Hepatocyte (in vitro differentiated cells): ENCODE results near the gene MEI4. TPM values are rescaled to one million over a fixed set of nuclear protein-coding genes. Genes with fewer than 3 reads are reported as not detected.

Experiments
- DNase-seq: peaks from one replicate; pipeline ENCODE4 v3.0.0-alpha.2; 2016; ENCODE audit warnings: low spot score
- H2AFZ ChIP-seq: fragments of 200-600 bp; sonication (generic); 2 replicates; pipeline ENCODE4 v1.6.0; 2016; ENCODE audit warnings: antibody characterized with exemption, mild to moderate bottlenecking
- H3K27ac ChIP-seq: fragments of 200-600 bp; sonication (generic); 2 replicates; pipeline ENCODE4 v1.5.1; 2016; ENCODE audit warnings: mild to moderate bottlenecking
- H3K27me3 ChIP-seq: fragments of 200-600 bp; sonication (generic); 2 replicates; pipeline ENCODE4 v1.6.1; 2016
- H3K36me3 ChIP-seq: fragments of 200-600 bp; sonication (generic); replicated peaks from 2 replicates; pipeline ENCODE4 v1.5.1; 2016; ENCODE audit warnings: low read depth; ENCODE audit not compliant: insufficient read depth
- H3K4me1 ChIP-seq: fragments of 200-600 bp; sonication (generic); 2 replicates; pipeline ENCODE4 v1.5.1; 2016; ENCODE audit warnings: mild to moderate bottlenecking, moderate library complexity; ENCODE audit not compliant: insufficient read depth
- H3K4me2 ChIP-seq: fragments of 200-600 bp; sonication (generic); 2 replicates; pipeline ENCODE4 v1.6.0; 2016
- H3K4me3 ChIP-seq: fragments of 200-600 bp; sonication (generic); 2 replicates; pipeline ENCODE4 v1.5.1; 2016; ENCODE audit warnings: mild to moderate bottlenecking
- H3K79me2 ChIP-seq: fragments of 200-600 bp; sonication (generic); 2 replicates; pipeline ENCODE4 v1.6.0; 2017; ENCODE audit warnings: mild to moderate bottlenecking
- H3K9me2 ChIP-seq: fragments of 200-600 bp; sonication (generic); replicated peaks from 2 replicates; pipeline ENCODE4 v1.6.0; 2017; ENCODE audit warnings: mild to moderate bottlenecking; ENCODE audit not compliant: insufficient read depth
- H3K9me3 ChIP-seq: fragments of 200-600 bp; sonication (generic); 2 replicates; pipeline ENCODE4 v1.5.1; 2016; ENCODE audit warnings: low read depth, mild to moderate bottlenecking
- H4K20me1 ChIP-seq: fragments of 200-600 bp; sonication (generic); 2 replicates; pipeline ENCODE4 v1.6.0; 2016; ENCODE audit warnings: mild to moderate bottlenecking; ENCODE audit not compliant: insufficient read depth, poor library complexity, severe bottlenecking
- CTCF ChIP-seq: fragments of 200-600 bp; sonication (generic); IDR thresholded peaks from 2 replicates; pipeline ENCODE4 v1.5.1; 2016; ENCODE audit warnings: antibody characterized with exemption, mild to moderate bottlenecking; ENCODE audit not compliant: poor library complexity
- EZH2 ChIP-seq: fragments of 200-600 bp; sonication (generic); IDR thresholded peaks from 2 replicates; pipeline ENCODE4 v1.6.1; 2016; ENCODE audit warnings: antibody characterized with exemption, mild to moderate bottlenecking, borderline replicate concordance
- EZH2phosphoT487 ChIP-seq: fragments of 200-600 bp; sonication (generic); IDR thresholded peaks from one replicate; pipeline ENCODE4 v1.6.1; 2018; ENCODE audit warnings: antibody characterized with exemption, mild to moderate bottlenecking, low read depth, moderate library complexity; ENCODE audit not compliant: unreplicated experiment, severe bottlenecking
- WGBS: methylation state at CpG from one replicate; pipeline ENCODE4 v1.1.6; 2016; ENCODE audit warnings: low lambda C conversion rate; ENCODE audit errors: missing lambda C conversion rate; 5-methylcytosine and 5-hydroxymethylcytosine counted together
- polyA plus RNA-seq: library from polyadenylated mRNA; unstranded; fragments of >200 nt; fragmentation: Nextera tagmentation; extraction: Ambion mirVana; gene quantifications from 2 replicates; pipeline ENCODE4 v1.2.1, GENCODE V29; 2016
- total RNA-seq: library from RNA; depleted of rRNA; stranded (reverse); fragments of >200 nt; gene quantifications from 2 replicates; pipeline ENCODE4 v1.2.3, GENCODE V29; 2014

MEI4 gene
- total and polyA plus RNA-seq, 2 experiments from 2014 or later: 0.27 TPM; not detected in 1

GRCh38 chr6:77834591-77834996 is 181.8 kb downstream of the MEI4 start:
- Histone ChIP-seq H2AFZ (no peak overlapping the region), H3K4me3 (no peak overlapping the region), H3K27me3 (no peaks in the 10 kb centered on the region), H3K4me2 (peak overlapping the region; percentile 39), H3K27ac (no peak overlapping the region), H3K9me3 (no peaks in the 10 kb centered on the region), H3K9me2 (no peaks in the 10 kb centered on the region), H3K4me1 (peaks cover 5% of the 10 kb centered on the region), H3K36me3 (no peaks in the 10 kb centered on the region), H4K20me1 (no peaks in the 10 kb centered on the region), H3K79me2 (no peaks in the 10 kb centered on the region)
- 36% methylated on average over 4 of the region's 4 CpGs for WGBS
- TF ChIP-seq EZH2phosphoT487: peak; percentile 42
- no peak for TF ChIP-seq CTCF
- DNase-seq: peak; percentile 58

GRCh38 chr6:77837034-77837784 is 184.4 kb downstream of the MEI4 start:
- H3K27me3 ChIP-seq: no peaks in the 10 kb centered on the region
- H4K20me1 ChIP-seq: no peaks in the 10 kb centered on the region
- 47% methylated on average over 3 of the region's 3 CpGs for WGBS
- H3K4me2 ChIP-seq: peak overlapping the region; percentile 2
- no peak for DNase-seq
- no peak overlapping the region for H3K4me3 ChIP-seq
- peaks cover 5% of the 10 kb centered on the region for H3K4me1 ChIP-seq
- no peak overlapping the region for H3K27ac ChIP-seq
- H2AFZ ChIP-seq: no peak overlapping the region
- H3K36me3 ChIP-seq: no peaks in the 10 kb centered on the region
- no peak for TF ChIP-seq EZH2phosphoT487
- TF ChIP-seq EZH2: no peak
- no peak for TF ChIP-seq CTCF
- no peaks in the 10 kb centered on the region for H3K79me2 ChIP-seq
- no peaks in the 10 kb centered on the region for H3K9me3 ChIP-seq
- H3K9me2 ChIP-seq: no peaks in the 10 kb centered on the region

- Histone ChIP-seq H3K36me3 (no peaks in the 10 kb centered on the region), H3K79me2 (no peaks in the 10 kb centered on the region), H2AFZ (no peak overlapping the region), H3K27ac (no peak overlapping the region), H3K27me3 (no peaks in the 10 kb centered on the region), H3K4me1 (peaks cover 5% of the 10 kb centered on the region), H3K4me3 (no peak overlapping the region), H4K20me1 (no peaks in the 10 kb centered on the region), H3K9me2 (no peaks in the 10 kb centered on the region), H3K9me3 (no peaks in the 10 kb centered on the region), H3K4me2 (no peak overlapping the region)
- WGBS: 71% methylated on average over 2 of the region's 2 CpGs
- no peak for DNase-seq
- TF ChIP-seq CTCF (no peak), EZH2phosphoT487 (no peak), EZH2 (no peak)
Measured at GRCh38 chr6:77839292-77839691, 186.5 kb downstream of the MEI4 start.
